Suppressor macrophage (primary cell): Measurements from ENCODE around the gene MDP1.

Experiments used
- DNase-seq, 4 experiments: peaks; one replicate each; pipeline ENCODE4 v3.0.0-alpha.2; 2020 to 2022
- total RNA-seq, 17 experiments: gene quantifications; one replicate each; lab custom pipeline; 2026; ENCODE audit warnings: mixed read lengths in 6 of 17, inconsistent platforms in 3 of 17; lab: John Stamatoyannopoulos, UW

Gene MDP1
- 0 to 0.11 (median 0) reads per million in 17 experiments for total RNA-seq

DNA sequence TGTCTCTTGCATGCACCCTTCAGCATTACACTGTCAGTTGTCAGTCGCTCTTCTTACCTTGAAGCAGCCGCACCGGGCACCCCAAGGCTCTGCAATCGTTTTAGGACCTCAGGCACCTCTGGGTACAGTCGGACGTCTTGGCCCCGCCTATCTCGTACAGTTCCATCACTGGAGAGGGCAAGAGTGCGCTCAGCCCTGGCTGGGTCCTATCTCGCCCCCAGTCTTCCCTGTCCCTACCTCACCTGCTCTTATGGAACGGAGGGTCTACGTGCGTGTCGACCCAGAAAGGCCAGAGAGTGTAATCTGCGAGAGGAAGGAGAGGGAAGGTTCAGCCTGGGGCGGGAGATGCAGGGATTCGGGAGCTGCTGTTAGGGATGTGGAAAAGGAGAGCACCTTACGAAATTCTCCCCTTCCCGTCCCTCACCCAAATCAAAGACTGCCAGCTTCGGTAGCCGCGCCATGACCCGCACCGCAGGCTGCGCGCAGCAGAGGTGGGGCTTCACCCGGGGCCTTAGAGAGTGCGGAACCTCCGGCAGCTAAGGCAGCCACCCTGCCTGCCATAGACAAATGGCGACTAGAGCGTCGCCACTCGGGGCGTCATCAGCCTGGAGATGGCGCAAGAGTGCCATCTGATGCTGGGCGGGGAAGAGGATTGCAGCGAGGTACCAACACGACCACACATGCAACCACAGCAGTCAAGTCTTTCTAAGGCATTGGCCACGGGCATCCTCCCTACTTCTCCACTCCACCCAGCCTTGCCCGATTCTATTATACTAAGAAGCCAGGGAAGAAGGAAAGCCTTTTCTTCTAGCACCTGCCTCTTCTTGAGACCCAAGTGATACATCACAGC, at the start of gene MDP1:
MDP1 (minus strand) TSS at position 572 of the 850 bp plus-strand sequence; CDS start at position 461, 111 bp downstream.
- DNase-seq: peak; percentile 92 to 95 (median 94)

DNA sequence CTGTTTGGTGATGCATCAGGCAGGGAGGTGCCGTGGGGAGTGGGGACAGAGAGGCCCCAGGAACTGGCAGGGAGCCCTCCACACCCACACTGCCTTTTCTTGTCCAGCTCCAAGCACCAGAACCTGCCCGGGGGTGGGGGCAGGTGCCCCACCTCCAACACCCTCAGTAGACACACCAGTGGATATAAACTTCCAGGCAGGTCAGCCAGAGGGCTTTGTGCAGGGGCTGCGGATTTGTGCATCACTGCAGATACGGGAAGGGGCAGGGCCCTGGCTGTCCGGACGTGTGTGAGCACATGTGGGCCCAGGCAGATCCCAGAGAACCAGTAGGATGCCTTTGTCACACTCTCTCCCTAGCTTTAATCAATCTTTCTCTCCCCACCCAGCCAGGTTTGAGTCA, 48.4 kb upstream of the MDP1 start:
- DNase-seq: no peak

DNA sequence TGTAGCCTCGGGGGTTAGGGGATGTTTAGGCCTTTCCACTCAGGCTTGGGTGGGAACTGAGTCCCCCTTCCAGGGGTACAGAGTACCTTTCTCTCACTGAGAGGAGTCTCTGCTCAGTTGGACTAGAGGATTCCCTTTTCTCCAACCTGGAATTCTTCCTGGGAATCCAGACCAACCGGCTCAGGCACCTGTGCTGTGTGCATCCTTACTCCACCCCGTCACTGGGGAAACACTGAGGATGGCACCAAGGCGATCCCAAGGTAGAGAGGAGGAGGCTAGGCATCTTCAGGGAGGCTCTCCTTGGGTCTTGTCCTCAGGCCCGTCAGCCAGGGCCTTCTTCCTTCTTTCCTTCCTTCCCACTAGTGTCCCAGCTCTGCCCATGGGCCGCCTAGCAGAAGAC, 48.0 kb upstream of the MDP1 start:
- no peak for DNase-seq

DNA sequence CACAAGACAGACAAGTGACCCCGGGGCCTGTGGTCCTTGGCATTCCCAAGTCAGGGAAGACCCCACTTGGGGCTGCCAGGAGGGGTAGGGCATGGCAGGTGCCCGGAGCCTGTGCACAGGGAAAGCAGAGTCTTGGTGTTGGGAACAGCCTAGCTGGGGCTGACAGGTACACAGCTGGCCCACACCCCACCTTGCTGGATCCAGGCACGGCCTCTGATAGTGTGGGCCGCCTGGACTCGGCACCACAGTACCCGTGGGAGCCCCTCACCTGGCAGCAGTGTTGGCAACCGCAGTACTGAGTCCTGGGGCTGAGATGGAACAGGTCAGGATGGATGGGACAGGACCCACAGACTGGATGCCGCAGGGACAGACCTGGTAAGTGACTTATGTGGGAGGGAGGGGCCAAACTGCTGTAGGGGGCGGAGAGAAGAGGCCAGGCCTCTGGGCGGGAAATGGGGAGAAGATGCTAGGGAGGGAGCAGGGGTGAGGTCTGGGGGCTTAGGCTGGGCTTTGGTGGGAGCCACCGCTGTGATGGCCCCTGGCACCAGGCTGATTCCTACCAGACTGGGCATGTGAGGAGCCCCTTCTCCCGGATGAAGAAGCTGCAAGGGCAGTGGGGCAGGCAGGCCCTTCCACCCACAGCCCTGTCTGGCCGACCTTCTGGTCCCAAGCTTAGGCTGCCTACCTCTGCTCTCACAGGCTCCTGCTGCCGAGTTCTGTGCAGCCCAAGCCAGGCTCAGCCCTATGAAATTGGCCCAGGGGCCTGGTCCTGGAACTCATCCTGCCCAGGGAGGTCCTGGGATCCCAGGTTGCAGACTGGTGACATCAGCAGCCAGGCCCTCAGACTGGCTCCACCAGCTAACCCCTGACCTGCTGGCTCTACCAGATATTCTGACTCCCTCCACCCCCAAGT, 47.2 kb upstream of the MDP1 start, which contains the start of gene TGM1:
TGM1 (minus strand) TSS at position 357 of the 913 bp plus-strand sequence. CDS start 825 bp downstream, outside the sequence.
- DNase-seq: no peak

DNA sequence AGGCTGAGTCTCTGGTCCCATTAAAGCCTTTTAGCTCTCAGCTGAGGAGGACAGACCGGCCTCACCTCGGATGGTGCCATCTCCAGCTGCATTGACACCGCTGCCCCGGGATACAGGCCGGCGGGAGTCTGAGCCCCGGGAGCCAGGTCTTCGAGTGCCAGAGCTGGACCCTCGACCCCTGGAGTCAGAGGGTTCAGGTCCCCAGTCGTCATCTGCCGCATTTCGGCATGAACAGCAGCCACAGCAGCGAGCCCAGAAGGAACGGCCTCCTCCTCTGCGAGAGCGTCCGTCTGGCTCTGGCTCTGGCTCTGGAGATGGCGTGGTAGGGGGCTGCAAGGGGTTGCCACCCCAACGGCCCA, 46.1 kb upstream of the MDP1 start:
- no peak for DNase-seq

DNA sequence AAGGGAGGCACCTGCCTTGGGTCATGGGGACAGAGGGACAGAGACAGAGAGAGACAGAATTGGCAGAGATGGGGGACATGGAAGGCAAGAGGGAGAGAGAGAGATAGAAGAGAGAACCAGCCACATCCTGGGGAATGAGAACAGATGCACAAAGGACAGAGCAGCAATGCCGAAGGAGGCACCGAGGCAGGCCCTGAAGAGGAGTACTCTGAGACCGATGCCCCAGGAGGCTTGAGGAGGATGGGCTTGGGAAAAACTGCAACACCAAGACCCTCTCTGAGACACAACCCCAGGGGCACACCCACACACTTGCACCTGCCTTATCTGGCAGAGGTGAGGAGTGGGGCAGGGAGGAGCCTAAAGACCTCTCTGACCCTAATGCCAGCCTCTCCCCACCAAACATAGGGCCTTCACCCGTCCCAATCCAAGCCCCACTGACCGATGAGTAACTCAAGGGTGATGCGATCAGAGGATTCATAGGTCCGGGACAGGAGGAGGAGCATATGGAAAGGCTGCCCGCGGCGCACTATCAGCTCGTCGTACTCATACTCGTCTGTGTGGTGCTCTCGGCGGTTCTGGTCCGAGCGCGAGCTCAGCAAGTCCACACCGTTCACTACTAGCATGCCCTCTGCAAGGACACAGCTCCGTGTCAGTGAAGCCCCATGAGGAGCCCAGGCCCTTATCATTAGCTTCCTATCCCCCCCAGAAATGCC, 45.5 kb upstream of the MDP1 start:
- no peak for DNase-seq

DNA sequence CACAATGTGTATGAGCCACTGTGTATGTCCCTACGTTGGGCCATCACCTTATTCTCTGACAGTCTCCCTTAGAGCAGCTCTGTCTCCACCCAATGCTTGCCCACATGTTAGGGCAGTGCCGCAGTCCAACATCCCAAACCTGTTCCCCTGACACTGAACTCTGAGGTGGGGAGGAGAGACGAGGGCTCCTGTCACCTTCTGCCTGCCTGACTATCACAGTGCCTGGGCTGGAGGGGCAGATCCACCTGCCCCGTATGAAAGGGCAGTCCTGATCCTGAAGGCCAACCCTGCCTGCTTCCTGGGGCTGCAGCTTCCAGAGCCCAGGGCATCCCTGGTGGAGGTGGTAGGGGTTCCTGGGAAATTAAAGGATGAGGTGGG, 44.9 kb upstream of the MDP1 start:
- DNase-seq: no peak

DNA sequence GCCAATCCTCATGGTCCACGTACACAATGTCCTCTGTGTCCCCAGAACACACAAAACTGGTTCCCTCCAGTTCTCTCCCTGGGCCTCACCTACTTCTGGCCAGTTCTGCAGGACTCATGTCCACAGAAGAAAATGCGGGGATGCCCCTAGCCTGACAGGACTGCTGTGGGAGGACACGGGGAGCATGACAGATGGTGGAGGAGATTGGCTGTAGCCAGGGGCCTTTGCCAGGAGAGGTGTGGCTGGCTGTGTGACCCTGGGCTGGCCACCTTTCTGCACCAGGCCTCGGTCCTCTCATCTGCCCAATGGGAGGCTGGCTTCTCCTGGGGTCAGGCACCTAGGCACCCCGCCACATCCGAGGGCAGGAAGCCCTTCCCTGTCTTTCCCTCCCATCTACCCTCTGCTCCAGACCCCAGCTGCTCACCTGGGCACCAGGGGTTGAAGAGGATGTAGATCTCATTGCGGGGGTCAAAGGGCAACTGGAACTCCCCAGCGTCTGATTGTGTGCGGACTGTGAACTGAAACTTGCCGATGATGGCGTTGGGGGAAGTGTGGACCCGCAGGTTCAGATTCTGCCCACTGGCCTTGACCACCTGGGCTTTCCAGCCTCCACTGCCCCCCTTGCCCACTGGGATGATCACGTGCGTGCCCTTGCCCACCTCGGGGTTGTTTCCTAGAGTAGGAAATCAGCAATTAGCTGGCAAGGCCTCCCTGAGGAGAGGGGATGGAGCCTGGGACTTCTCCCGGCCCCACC, 44.3 kb upstream of the MDP1 start:
- DNase-seq: no peak

DNA sequence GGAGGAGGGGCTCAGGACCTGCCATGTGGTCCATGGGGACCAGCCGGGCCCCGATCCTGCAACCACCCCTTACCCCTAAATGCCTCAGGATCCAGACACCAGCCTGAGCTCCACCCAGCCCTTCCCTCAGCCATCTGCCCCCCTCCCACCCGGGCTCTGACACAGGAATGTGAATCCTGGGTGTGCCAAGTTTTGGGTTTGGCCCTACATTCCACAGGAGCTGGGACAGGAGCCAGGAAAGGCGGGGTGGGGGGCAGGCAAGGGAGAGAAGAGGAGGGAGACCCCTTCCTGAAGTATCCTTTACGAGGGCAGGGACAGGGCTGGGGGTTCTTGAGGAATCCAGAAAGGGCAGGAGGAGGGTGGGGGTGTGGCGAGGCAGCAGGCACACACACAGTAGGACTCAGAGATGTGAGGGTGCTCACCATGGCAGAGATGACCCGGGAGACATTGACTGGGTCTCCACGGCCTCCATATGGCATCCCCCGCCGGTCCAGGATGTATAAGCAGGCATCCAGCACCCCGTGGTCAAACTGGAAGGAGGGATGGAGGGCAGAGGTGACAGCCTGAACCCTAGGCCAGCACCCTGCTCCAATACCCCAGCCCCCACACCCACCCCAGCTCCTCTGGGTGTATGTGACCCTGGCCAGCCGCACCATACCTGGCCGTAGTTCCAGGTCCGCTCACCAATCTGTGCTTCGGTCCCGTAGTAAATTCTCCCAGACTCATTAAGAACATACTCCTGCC, 43.6 kb upstream of the MDP1 start:
- no peak for DNase-seq

DNA sequence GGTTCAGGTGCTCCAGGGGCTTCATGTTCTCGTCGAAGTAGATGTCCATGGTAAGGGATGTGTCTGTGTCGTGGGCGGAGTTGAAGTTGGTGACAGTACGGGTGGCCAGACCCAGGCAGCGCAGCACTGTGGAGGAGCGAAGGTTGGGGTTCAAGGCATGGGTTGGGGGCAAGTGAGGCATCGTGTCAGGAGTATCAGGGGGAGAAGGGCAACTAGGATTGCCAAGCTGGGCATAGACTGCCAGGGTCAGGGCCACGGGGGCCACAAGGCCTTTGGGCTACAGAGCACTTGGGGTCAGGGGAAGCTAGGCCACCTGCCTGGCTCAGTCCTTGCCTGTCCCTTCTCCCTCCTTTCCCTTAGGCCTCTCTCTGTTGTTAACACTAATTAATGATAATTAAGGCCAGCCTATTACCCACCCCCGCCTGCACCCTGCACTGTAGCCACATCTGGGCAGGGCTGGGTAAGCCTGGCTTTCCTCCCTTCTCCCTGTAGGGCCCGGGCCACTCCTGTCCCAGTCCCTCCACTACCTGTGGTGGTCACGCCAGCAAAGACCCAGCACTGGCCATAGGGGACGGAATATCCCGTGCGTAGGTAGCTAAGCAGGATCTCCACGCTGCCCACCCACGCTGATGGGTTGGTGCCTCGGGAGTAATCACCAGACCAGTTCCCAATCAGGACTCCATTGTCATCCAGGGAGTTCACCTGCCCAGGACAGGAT, 42.8 kb upstream of the MDP1 start:
- DNase-seq: no peak

DNA sequence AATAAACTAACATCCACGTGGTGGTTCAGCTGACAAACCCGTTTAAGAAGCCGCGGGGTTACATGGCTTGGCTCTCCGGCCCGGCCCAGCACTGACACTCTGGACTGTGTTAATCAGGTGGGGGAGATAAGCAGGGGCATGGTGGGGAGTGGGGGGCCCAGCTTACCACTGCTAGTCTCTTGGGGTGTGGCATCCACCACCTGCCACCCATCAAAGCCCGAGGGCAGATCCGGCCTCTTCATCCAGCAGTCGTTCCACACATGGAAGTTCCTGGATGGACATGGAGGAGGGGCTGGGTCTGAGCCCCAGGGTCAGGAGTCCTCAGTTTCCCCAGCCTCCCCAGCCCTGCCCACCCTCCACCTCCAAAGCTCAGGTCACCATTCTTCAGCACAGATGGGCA, 42.3 kb upstream of the MDP1 start:
- DNase-seq: no peak

DNA sequence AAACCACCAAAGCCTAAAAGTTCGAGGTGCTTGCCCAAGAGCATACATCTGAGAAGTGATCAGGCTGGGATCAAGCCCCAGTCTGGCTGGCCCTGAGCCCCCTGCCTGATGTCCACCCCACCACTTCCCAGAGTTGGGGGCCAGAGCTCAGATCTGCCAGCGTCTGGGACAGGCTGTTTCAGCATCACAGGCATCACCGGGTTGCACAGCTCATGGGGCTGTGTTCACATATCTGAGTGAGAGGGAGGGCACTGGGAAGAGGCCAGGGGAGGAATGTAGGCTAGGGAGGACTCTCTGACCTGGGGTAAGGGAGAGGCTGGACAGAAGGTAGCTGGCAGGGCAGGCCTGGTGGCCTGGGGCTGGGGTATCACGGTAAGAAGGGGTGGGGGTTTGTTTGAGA, 41.1 kb upstream of the MDP1 start:
- no peak for DNase-seq

DNA sequence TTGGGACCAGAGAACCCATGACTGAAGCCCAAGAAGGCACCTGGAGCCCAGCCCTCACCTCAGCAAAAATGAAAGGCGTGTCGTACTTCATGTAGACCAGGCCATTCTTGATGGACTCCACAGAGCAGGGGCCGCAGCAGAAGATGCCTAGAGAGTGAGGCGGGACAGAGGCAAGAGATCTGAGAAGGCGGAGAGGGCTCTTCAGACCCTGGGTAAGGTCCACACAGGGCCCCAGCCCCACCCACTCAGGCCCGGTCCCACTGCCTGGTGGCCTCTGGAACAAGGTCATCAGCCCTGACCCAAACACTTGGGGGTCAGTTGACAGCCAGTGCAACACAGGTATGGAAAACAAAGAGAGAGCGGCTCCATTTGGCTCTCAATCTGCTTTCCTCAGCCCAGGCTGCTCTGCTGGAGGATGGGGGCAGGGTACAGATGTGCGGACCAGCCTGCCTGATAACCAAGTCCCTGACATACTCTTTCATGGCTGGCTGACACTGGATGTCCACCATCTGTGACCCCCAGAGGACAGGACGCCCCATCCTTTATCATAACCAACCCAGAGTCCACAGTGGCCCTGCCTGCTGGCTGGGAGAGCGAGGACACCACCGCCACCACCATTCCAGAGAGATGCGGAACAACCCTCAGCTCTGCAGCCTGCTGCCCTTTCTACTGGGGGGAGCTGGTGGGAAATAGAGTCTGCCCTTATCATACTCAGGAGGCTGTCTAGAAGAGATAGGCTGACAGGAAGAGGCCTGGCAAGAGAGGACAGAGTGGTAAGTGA, 40.3 kb upstream of the MDP1 start:
- no peak for DNase-seq

DNA sequence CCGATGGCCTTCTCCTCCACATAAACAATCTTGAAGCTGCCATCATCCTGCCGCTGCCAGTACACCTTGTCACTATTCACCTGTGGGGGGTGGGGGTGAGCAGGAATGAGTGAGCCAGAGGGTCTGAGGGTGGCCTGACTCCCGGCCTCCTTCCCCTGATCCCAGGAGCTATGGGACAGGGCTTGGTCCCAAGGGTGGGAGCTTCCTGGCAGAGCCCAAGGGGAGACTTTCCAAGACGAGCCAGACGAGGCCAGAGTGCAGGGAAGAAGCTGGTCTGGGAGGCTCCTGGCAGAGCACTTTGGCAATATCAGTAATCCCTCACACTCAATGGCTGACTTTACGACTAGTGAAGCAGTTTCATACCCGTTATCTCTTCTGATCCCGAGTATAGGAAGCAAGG, 39.6 kb upstream of the MDP1 start:
- no peak for DNase-seq

DNA sequence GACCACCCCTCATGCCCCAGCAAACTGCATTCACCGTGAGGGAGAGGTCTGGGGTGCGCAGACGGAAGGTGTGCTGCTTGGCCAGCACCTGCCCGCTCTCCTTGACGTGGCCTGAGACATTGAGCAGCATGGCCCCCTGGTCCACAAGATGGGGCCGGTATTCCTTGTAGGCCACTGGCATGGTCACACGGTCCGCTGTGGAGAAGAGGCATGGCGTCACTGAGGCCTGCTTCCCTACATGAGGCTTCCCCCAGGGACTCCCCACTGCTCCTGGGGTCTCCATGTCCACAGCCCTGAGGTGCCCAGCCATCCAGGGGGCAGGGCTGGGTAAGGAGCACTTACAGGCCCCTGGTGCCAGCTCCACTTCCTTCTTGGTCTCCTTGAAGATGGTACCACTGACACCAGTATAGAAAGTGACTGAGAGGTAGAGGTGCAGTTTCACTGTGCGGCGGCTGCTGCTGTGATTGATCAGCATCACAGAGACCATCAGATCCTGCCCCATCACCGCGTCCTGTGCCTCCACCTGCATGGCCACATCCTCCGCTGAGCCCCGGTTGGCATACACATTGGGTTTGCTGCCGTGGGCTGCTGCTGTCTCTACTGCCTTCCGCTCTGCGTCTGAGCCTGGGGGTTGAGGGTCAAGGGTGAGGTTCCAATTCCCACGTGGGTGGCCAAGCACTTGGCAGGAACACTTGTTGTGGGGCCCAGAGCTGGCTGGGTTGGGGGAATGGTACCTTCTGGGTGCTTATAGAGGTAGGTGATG, 38.9 kb upstream of the MDP1 start:
- no peak for DNase-seq

DNA sequence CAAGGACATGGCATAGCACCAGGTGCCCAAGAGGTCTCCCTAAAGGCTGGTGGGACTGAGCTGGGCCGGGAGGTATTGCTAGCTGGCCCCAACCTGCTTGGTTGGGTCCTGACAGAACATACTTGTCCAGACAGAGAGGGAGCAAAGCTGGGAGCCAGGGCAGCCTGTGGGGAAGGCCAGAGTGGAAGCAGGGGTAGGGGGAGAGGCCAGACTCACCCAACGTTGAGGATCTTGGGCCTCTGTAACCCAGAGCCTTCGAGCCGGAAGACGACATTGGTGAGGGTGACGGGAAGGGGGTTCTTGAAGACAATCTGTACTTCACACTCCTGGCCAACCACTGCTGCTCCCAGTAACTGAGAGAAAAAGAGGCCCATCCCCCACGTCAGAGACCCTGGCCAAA, 38.1 kb upstream of the MDP1 start:
- no peak for DNase-seq

DNA sequence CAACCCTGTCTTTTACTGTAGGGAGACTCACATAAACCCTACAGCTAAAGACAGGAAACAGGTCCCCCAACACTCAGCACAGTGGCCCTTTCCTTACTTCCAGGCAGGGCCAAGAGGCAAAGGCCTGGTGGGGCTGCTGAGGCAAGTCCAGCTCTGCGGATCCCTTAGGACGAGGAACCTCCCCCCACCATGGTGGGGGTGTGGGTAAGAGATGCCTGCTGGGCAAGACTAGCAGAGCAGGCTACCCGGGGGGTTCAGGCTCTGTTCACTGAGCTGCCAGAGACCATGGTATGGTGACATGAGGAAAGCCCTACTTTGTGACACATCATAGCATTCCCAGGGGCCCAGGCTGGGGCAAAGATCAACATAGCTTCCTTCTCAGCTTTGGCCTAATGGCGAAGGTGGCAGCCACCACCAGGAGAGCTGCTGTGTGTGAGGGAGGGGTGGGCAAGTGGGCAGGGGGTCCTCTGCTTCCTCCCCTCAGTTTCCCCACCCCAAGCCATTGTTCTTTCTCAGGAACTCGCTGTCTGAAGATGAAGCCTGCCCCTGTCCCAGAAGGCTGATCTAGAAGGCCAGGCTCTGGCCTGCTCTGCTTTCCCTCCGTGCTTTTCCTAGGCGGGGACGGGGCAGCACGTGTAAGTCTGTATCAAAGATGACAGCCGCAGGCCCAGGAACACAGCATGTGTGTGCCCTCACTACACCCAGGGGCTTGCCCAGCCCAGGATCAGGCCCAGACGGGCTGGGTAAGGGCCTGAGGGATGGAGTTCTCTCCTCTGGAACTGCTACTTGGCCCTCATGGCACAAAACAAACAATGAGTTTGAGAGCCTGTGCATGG, 36.6 kb upstream of the MDP1 start:
- DNase-seq: no peak

DNA sequence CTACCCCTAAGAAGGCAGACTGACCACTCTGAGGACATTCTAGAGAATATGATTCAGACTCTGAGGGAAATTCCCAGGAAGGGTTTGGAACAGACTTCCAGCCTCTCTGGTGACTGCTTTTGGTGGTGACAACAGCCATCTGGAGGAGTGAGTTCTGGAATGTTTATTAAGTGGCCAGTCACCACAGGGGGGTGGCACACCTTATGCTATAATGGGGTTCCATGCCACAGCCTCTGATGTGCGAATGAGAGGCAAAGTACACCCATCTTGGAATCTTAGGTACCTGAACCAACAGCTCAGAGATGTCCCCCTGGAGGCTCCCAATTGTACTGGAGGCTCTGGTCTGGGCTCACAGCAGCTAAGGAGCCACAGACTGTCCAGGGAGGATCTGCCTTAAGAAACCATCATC, 36.0 kb upstream of the MDP1 start:
- no peak for DNase-seq
